Ovary (tissue), 3 donors: Measurements from ENCODE around the gene PCBP3.

Experiments
- EP300 ChIP-seq: sonication (generic); formaldehyde crosslinking; IDR thresholded peaks from one replicate; pipeline ENCODE4 v1.6.1; 2017; ENCODE audit warnings: antibody characterized with exemption
- POLR2A ChIP-seq: fragments of 450-650 bp; IDR thresholded peaks from one replicate; pipeline ENCODE4 v1.6.1; 2017; ENCODE audit warnings: antibody characterized with exemption, mild to moderate bottlenecking, moderate library complexity
- TF ChIP-seq, protein P1 (sequence below), 3 donors: fragments of 450-650 bp in 2 of 3; fragments of 200-600 bp in 1 of 3; IDR thresholded peaks; one replicate each; pipeline versions ENCODE4 v1.5.1 to v1.8.0; 2016 to 2022; ENCODE audit warnings: antibody characterized with exemption in 3 of 3, mild to moderate bottlenecking in 1 of 3
- donor health status: DM: no; HTN: no; CAD: no.

DNA sequence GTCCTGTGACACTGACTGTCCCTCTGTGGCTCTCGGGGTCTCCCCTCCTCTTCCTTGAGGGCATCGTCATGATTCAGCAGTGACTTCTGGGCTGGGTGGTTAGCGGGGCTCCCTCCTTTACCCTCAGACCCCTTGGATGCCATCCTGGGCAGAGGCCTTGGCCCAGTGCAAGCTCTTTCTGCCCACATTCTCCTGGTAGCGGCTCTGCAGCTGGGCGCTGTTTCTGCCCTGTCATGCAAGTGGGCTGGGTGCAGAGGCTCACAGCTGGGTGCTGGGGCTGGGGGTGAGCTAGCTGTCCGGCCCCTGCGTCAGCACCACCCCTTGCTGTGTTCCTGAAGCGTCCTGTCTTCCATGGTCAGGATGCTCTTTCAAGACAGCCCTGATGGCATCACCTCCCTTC lies 158.5 kb downstream of the PCBP3 start:
- TF ChIP-seq, protein P1, sequence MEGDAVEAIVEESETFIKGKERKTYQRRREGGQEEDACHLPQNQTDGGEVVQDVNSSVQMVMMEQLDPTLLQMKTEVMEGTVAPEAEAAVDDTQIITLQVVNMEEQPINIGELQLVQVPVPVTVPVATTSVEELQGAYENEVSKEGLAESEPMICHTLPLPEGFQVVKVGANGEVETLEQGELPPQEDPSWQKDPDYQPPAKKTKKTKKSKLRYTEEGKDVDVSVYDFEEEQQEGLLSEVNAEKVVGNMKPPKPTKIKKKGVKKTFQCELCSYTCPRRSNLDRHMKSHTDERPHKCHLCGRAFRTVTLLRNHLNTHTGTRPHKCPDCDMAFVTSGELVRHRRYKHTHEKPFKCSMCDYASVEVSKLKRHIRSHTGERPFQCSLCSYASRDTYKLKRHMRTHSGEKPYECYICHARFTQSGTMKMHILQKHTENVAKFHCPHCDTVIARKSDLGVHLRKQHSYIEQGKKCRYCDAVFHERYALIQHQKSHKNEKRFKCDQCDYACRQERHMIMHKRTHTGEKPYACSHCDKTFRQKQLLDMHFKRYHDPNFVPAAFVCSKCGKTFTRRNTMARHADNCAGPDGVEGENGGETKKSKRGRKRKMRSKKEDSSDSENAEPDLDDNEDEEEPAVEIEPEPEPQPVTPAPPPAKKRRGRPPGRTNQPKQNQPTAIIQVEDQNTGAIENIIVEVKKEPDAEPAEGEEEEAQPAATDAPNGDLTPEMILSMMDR (IDR thresholded peaks at IDR 0.05), result no peak
- TF ChIP-seq POLR2A, result no peak
- TF ChIP-seq EP300, result no peak
